SK-N-SH treated with all-trans-retinoic acid at 6 μM for 48 hours (cell line): ENCODE measurements around the gene TMEM151B.

Experiments used
- TCF4 ChIP-seq: fragments of 250-450 bp; sonication (Bioruptor Pico); IDR thresholded peaks from 2 replicates; pipeline ENCODE4 v1.8.0; 2021; ENCODE audit warnings: mild to moderate bottlenecking, moderate library complexity, borderline replicate concordance
- ZC3H10 ChIP-seq: fragments of 250-450 bp; sonication (Bioruptor Pico); IDR thresholded peaks from 2 replicates; pipeline ENCODE4 v1.5.1; 2021; ENCODE audit warnings: mild to moderate bottlenecking, moderate library complexity
- TF ChIP-seq, protein P1 (sequence below): fragments of 250-450 bp; sonication (Bioruptor Pico); IDR thresholded peaks from 2 replicates; pipeline ENCODE4 v1.5.1; 2020; ENCODE audit warnings: low read depth, mild to moderate bottlenecking, moderate library complexity

DNA sequence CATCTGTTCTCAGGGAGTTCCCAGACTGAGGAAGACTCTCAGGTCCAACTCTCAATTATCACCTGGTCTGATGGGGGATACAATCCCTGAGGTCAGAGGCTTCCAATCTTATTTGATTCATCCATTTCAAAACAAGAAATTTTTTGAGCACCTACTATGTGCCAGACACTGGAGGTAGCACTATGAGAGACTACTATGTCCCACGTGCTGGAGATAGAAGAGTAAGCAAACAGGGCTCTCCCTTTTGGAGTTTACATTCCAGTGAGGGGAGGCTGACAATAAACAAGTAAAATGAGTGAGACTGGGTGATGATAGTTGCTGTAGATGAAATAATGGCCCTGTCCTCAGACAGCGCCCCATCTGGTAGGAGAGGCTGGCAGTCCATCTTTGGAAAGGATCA lies 16.5 kb downstream of the TMEM151B start:
- no peak for TF ChIP-seq TCF4 (CRISPR knock-in tag)
- TF ChIP-seq ZC3H10 (CRISPR knock-in tag) = no peak
- TF ChIP-seq, protein P1, sequence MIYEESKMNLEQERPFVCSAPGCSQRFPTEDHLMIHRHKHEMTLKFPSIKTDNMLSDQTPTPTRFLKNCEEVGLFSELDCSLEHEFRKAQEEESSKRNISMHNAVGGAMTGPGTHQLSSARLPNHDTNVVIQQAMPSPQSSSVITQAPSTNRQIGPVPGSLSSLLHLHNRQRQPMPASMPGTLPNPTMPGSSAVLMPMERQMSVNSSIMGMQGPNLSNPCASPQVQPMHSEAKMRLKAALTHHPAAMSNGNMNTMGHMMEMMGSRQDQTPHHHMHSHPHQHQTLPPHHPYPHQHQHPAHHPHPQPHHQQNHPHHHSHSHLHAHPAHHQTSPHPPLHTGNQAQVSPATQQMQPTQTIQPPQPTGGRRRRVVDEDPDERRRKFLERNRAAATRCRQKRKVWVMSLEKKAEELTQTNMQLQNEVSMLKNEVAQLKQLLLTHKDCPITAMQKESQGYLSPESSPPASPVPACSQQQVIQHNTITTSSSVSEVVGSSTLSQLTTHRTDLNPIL (CRISPR knock-in tag) = no peak
